Kidney (tissue), 14 donors: ENCODE data around the gene CRYGB. TPM values are rescaled to one million over a fixed set of nuclear protein-coding genes. Genes with fewer than 3 reads are reported as not detected.

Experiments
- DNase-seq, 5 donors: peaks; one replicate each; pipeline ENCODE4 v3.0.0-alpha.2; 2013 to 2020
- FAIRE-seq: peaks from 2 replicates; lab custom pipeline; 2012; peaks lifted over from hg19 to GRCh38; lab: Jason Lieb, UNC
- H3K27ac ChIP-seq, 2 donors: one replicate each; pipeline ENCODE4 v1.7.0; 2013; ENCODE audit warnings: low read depth in 2 of 2, low read length in 2 of 2, inconsistent platforms in 1 of 2
- H3K27me3 ChIP-seq: one replicate; pipeline ENCODE4 v1.7.1; 2013; ENCODE audit warnings: low read length, inconsistent platforms; ENCODE audit not compliant: control insufficient read depth, insufficient read depth
- H3K36me3 ChIP-seq, 3 donors: one replicate each; pipeline versions ENCODE4 v1.7.0 to v1.7.1; 2013; ENCODE audit warnings: low read length in 3 of 3, control low read depth in 1 of 3, inconsistent platforms in 1 of 3; ENCODE audit not compliant: insufficient read depth in 3 of 3, control insufficient read depth in 2 of 3
- H3K4me1 ChIP-seq, 3 donors: one replicate each; pipeline versions ENCODE4 v1.7.0 to v1.7.1; 2013; ENCODE audit warnings: low read length in 3 of 3, inconsistent platforms in 1 of 3, low read depth in 1 of 3; ENCODE audit not compliant: control insufficient read depth in 2 of 3, insufficient read depth in 2 of 3
- H3K4me3 ChIP-seq, 3 donors: one replicate each; pipeline versions ENCODE4 v1.7.0 to v1.8.1; 2013; ENCODE audit warnings: low read length in 3 of 3, control low read depth in 1 of 3, inconsistent platforms in 1 of 3
- H3K9ac ChIP-seq, 3 donors: one replicate each; pipeline versions ENCODE4 v1.7.0 to v1.7.1; 2013; ENCODE audit warnings: low read length in 3 of 3, control low read depth in 1 of 3, inconsistent platforms in 1 of 3
- H3K9me3 ChIP-seq, 3 donors: one replicate each; pipeline versions ENCODE4 v1.7.0 to v1.7.1; 2013; ENCODE audit warnings: low read length in 3 of 3, control low read depth in 1 of 3, inconsistent platforms in 1 of 3; ENCODE audit not compliant: control insufficient read depth in 2 of 3, insufficient read depth in 1 of 3
- CTCF ChIP-seq: IDR thresholded peaks from 3 replicates; pipeline ENCODE4 v1.5.1; 2012; ENCODE audit warnings: mild to moderate bottlenecking, moderate library complexity, borderline replicate concordance; ENCODE audit not compliant: insufficient read depth; ENCODE audit errors: extremely low read depth
- intact Hi-C: fragments of 100-400 bp; cut with DNase I; formaldehyde crosslinking; loops from one replicate; pipeline ENCODE4 v1.11.1; 2022
- polyA plus RNA-seq: library from polyadenylated mRNA; stranded (reverse); fragments of 350-450 nt; fragmentation: Illumina TruSeq; extraction: RNeasy Lipid Tissue Mini Kit (QIAGEN cat#74804); gene quantifications from one replicate; pipeline ENCODE4 v1.2.3, GENCODE V29; 2014; ENCODE audit warnings: low read depth, low replicate concordance; ENCODE audit not compliant: insufficient read depth
- total RNA-seq: library from RNA; stranded (reverse); fragmentation: NEBNext Ultra II Directional; extraction: Animal tissue kit (Norgen Biotek cat#: 25700); gene quantifications from one replicate; pipeline ENCODE4 v1.2.1, GENCODE V29; 2021
- donor health status: control.
- donor health status: control.
- donor health status: control.
- donor health status: control.
- donor health status: control.
- donor health status: DM: yes; HTN: yes; CAD: no.
- donor health status: Normal renal cell carcinoma (clear cell type).

Gene CRYGB
- total and polyA plus RNA-seq, 2 donors from 2014 or later, result not detected

GRCh38 chr2:208189810-208190503 lies 44.0 kb upstream of the CRYGB start, which contains the start of gene C2orf80:
C2orf80 (minus strand) TSS chr2:208190030; CDS start chr2:208186986, 3,044 bp downstream.
- peak in 2 of 5 donors; percentile 24 to 32 for DNase-seq
- Histone ChIP-seq H3K9me3 (no peaks in the 10 kb centered on the region), H3K36me3 (no peaks in the 10 kb centered on the region), H3K4me3 (no peak within 1 kb of the TSS), H3K27ac (no peak within 1 kb of the TSS), H3K27me3 (no peaks in the 10 kb centered on the region), H3K9ac (no peak within 1 kb of the TSS), H3K4me1 (no peaks in the 10 kb centered on the region)
- intact Hi-C loops, result no loop called here
- TF ChIP-seq CTCF, result no peak
- FAIRE-seq, result no peak

GRCh38 chr2:208189069-208189809 lies 43.3 kb upstream of the CRYGB start:
- DNase-seq, result no peak
- TF ChIP-seq CTCF, result no peak
- Histone ChIP-seq H3K9ac (no peak overlapping the region), H3K4me3 (no peak overlapping the region), H3K36me3 (no peaks in the 10 kb centered on the region), H3K9me3 (no peaks in the 10 kb centered on the region), H3K4me1 (no peaks in the 10 kb centered on the region), H3K27ac (no peak overlapping the region), H3K27me3 (no peaks in the 10 kb centered on the region)
- intact Hi-C loops, result no loop called here
- FAIRE-seq, result no peak

- no peak for FAIRE-seq
- Histone ChIP-seq H3K9me3 (no peaks in the 10 kb centered on the region), H3K9ac (no peak overlapping the region), H3K36me3 (no peaks in the 10 kb centered on the region), H3K4me1 (no peaks in the 10 kb centered on the region), H3K4me3 (no peak overlapping the region), H3K27me3 (no peaks in the 10 kb centered on the region), H3K27ac (no peak overlapping the region)
- intact Hi-C loops, result no loop called here
- TF ChIP-seq CTCF, result no peak
- DNase-seq, result no peak
These were observed 40.9 kb upstream of the CRYGB start for GRCh38 chr2:208186893-208187292.
